ENCODE results near the gene CACNA2D4. TPM values are rescaled to one million over a fixed set of nuclear protein-coding genes. Genes with fewer than 3 reads are reported as not detected.

CACNA2D4 gene
- total and polyA plus RNA-seq, 2 donors (not counting 1 experiment from before 2014, with no cell fraction given), result 0.68 to 0.99 TPM

DNA sequence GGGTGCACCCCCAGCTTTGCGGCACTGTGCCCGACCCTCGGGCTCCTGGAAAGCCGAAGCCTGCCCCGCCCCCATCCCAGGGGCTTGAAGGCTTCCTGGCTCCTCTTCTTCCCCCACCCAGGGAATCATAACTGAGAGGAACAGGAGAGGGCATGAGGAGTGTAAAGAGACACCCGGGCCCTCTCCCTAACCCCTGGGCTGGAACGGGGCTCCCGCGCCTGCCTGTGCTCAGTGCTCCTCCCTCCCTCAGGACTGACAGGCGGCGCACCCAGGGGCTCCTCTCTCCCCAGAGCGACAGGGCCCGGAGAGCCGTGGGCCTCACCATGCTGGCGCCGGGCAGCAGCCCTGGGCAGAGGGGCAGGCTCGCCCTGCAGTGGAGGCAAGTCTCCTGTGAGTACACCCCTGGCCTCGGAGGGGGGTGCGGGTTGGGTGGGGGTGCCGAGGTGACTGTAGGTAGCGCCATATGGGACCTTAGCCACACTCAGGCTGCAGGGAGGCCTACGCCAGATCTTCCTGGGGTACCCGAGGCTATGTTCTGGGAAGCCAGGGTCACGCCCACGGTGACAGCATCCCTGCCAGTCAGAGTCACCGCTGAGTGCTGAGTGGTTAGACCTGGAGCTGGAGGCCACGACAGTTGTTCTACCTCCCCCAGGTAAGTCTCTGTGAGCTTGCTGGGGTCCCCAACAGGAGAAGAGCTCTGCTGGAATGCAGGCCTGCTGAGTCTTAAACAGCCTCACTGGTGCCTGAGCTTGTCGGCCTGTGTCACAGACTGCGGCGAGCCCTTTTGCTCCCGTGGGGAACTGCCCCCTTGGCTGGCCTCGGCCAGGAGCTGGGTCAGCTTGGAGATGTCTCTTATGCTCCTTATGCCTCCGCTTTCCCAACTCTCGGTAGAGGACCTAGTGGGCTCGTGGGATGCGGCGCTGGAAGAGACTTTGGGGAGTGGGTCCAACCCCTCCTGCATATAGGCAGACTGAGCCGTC lies 90.3 kb downstream of the CACNA2D4 start:
- Histone ChIP-seq H3K4me2 (ENCODE audit: extremely low read depth, insufficient read depth, low read length) (no peak overlapping the region), H3K9me3 (ENCODE audit: control insufficient read depth, insufficient read depth, low read depth, low read length) (no peaks in the 10 kb centered on the region), H3K4me3 (replicated peaks in 1 of 4; ENCODE audit: control extremely low read depth in 1 of 4, insufficient read depth in 1 of 4, low read depth in 3 of 4, low read length in 4 of 4) (no peak overlapping the region), H3K27me3 (ENCODE audit: control insufficient read depth, insufficient read depth, low read length) (peaks cover 33% of the 10 kb centered on the region), H3K36me3 (ENCODE audit: control insufficient read depth, insufficient read depth, low read length) (no peaks in the 10 kb centered on the region), H3K9ac (ENCODE audit: insufficient read depth, low read length) (no peak overlapping the region), H3K4me1 (ENCODE audit: control insufficient read depth, extremely low read depth, insufficient read depth, low read length) (no peaks in the 10 kb centered on the region), H4K20me1 (ENCODE audit: control insufficient read depth, extremely low read depth, insufficient read depth, low read length) (no peaks in the 10 kb centered on the region), H3K79me2 (ENCODE audit: control insufficient read depth, insufficient read depth, low read length) (no peaks in the 10 kb centered on the region), H2AFZ (ENCODE audit: low read length) (no peak overlapping the region), H3K27ac (ENCODE audit: insufficient read depth, low read length) (no peak overlapping the region)
- DNase-seq (ENCODE audit: low read depth in 2 of 2), result no peak
- no peak for TF ChIP-seq EZH2 (IDR thresholded peaks at IDR 0.05; ENCODE audit: low read length, missing control alignments)
- TF ChIP-seq, protein P1, sequence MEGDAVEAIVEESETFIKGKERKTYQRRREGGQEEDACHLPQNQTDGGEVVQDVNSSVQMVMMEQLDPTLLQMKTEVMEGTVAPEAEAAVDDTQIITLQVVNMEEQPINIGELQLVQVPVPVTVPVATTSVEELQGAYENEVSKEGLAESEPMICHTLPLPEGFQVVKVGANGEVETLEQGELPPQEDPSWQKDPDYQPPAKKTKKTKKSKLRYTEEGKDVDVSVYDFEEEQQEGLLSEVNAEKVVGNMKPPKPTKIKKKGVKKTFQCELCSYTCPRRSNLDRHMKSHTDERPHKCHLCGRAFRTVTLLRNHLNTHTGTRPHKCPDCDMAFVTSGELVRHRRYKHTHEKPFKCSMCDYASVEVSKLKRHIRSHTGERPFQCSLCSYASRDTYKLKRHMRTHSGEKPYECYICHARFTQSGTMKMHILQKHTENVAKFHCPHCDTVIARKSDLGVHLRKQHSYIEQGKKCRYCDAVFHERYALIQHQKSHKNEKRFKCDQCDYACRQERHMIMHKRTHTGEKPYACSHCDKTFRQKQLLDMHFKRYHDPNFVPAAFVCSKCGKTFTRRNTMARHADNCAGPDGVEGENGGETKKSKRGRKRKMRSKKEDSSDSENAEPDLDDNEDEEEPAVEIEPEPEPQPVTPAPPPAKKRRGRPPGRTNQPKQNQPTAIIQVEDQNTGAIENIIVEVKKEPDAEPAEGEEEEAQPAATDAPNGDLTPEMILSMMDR (conservative IDR thresholded peaks at IDR 0.05 in 1 of 2, IDR thresholded peaks at IDR 0.05 in 1 of 2; ENCODE audit: low read depth in 1 of 2, low read length in 2 of 2), result no peak

DNA sequence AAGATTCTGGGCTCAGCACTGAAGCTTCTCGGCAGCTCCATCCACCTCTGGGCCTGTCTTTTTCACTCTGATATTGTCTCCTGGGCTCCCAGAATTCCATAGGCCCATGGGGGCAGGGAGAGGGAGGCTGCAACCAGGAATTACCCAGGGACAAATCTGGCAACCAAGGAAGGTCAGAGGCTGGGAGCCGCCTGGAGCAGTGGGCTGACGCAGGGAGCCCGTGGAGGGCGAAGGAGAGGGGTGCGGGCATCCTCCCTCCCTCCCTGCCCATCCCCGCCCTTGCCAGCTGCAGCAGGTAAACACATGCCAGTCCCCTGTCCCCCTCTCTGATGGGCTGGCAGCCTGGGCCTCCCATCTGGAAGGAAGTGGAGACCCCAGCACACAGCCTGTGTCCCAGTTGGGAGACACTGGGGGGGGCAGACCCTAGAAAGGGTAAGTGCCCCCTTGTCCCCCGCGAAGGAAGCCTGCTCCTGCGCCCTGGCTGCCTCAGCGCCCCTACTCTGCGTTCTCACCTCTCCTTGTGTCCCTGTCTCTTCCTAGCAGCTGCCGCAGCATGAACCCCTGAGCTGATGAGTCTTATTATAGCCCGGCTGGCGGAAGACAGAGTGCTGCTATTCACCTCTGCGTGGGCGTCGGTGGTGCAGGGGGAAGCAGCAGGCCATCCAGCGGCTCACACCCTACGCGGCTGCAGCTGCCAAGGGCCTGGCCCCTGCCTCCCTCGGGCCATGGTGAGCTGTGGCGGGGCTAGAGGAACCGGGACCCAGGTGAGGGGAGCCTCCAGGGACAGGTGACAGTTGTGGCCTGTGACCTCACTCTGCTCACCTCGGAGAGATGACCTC lies 91.4 kb downstream of the CACNA2D4 start:
- Histone ChIP-seq H3K27ac (ENCODE audit: insufficient read depth, low read length) (no peak overlapping the region), H4K20me1 (ENCODE audit: control insufficient read depth, extremely low read depth, insufficient read depth, low read length) (no peaks in the 10 kb centered on the region), H3K79me2 (ENCODE audit: control insufficient read depth, insufficient read depth, low read length) (no peaks in the 10 kb centered on the region), H3K27me3 (ENCODE audit: control insufficient read depth, insufficient read depth, low read length) (peaks cover 40% of the 10 kb centered on the region), H2AFZ (ENCODE audit: low read length) (no peak overlapping the region), H3K4me1 (ENCODE audit: control insufficient read depth, extremely low read depth, insufficient read depth, low read length) (no peaks in the 10 kb centered on the region), H3K9ac (ENCODE audit: insufficient read depth, low read length) (no peak overlapping the region), H3K36me3 (ENCODE audit: control insufficient read depth, insufficient read depth, low read length) (no peaks in the 10 kb centered on the region), H3K4me2 (ENCODE audit: extremely low read depth, insufficient read depth, low read length) (no peak overlapping the region), H3K9me3 (ENCODE audit: control insufficient read depth, insufficient read depth, low read depth, low read length) (no peaks in the 10 kb centered on the region), H3K4me3 (replicated peaks in 1 of 4; ENCODE audit: control extremely low read depth in 1 of 4, insufficient read depth in 1 of 4, low read depth in 3 of 4, low read length in 4 of 4) (no peak overlapping the region)
- TF ChIP-seq EZH2 (IDR thresholded peaks at IDR 0.05; ENCODE audit: low read length, missing control alignments), result no peak
- TF ChIP-seq, protein P1 (conservative IDR thresholded peaks at IDR 0.05 in 1 of 2, IDR thresholded peaks at IDR 0.05 in 1 of 2; ENCODE audit: low read depth in 1 of 2, low read length in 2 of 2), result no peak
- DNase-seq (ENCODE audit: low read depth in 2 of 2), result no peak

DNA sequence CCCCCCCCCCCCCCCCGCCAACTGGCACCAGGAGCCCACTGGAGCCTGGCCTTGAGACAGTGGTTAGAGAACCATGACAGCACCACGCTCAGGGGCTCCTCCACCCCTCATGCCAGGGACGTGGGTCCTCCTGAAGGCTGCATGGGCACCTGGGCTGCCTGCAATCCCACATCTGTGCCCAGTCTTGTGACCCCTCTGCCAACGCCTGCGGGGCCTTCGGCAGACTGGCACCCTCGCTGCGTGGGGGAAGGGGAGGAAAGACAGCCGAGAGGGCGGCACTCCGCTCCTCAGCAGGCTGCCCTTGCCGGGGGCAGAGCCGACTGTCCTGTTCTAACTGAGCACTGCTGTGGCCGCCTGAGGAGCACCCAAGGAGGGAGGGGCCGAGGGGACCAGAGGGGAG lies 92.1 kb downstream of the CACNA2D4 start:
- Histone ChIP-seq H3K9ac (ENCODE audit: insufficient read depth, low read length) (no peak overlapping the region), H3K4me3 (replicated peaks in 1 of 4; ENCODE audit: control extremely low read depth in 1 of 4, insufficient read depth in 1 of 4, low read depth in 3 of 4, low read length in 4 of 4) (no peak overlapping the region), H3K79me2 (ENCODE audit: control insufficient read depth, insufficient read depth, low read length) (no peaks in the 10 kb centered on the region), H3K4me2 (ENCODE audit: extremely low read depth, insufficient read depth, low read length) (no peak overlapping the region), H4K20me1 (ENCODE audit: control insufficient read depth, extremely low read depth, insufficient read depth, low read length) (no peaks in the 10 kb centered on the region), H3K4me1 (ENCODE audit: control insufficient read depth, extremely low read depth, insufficient read depth, low read length) (no peaks in the 10 kb centered on the region), H3K27me3 (ENCODE audit: control insufficient read depth, insufficient read depth, low read length) (peaks cover 45% of the 10 kb centered on the region), H3K27ac (ENCODE audit: insufficient read depth, low read length) (no peak overlapping the region), H3K9me3 (ENCODE audit: control insufficient read depth, insufficient read depth, low read depth, low read length) (no peaks in the 10 kb centered on the region), H2AFZ (ENCODE audit: low read length) (no peak overlapping the region), H3K36me3 (ENCODE audit: control insufficient read depth, insufficient read depth, low read length) (no peaks in the 10 kb centered on the region)
- TF ChIP-seq, protein P1 (conservative IDR thresholded peaks at IDR 0.05 in 1 of 2, IDR thresholded peaks at IDR 0.05 in 1 of 2; ENCODE audit: low read depth in 1 of 2, low read length in 2 of 2), result no peak
- no peak for TF ChIP-seq EZH2 (IDR thresholded peaks at IDR 0.05; ENCODE audit: low read length, missing control alignments)
- DNase-seq (ENCODE audit: low read depth in 2 of 2), result no peak
